Measurements from ENCODE around the gene CLIC1.

DNA sequence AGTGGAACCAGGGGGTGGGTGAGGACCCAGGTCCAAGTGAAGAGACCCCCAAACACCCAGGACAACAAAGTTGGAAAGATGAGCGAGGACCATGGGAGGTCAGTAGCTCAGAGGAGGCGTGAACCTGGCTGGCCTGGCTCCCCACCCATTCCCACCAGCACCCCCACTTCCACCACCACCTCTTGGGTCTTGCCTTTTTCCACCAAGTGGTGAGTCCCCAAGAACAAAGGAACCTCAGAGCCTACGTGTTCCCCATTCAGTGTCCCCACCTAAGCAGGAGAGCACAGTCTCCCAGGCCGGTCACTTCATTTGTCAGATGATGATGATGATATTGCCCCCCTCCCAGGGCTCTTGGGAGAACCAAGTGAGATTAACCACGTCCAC, 41.3 kb upstream of the CLIC1 start:
- no peak for TF ChIP-seq CTCF (tag by site-specific recombination; IDR thresholded peaks at IDR 0.05)
- TF ChIP-seq ZNF560 (tag by site-specific recombination; IDR thresholded peaks at IDR 0.05; ENCODE audit: borderline replicate concordance): no peak

Measured in HEK293 (cell line).